B cell (primary cell): ENCODE results near the gene FTO.

Experiments used
- CTCF ChIP-seq: fragments of 200-600 bp; IDR thresholded peaks from one replicate; pipeline ENCODE4 v1.8.0; 2022; ENCODE audit warnings: antibody characterized with exemption, mild to moderate bottlenecking
- EZH2 ChIP-seq: IDR thresholded peaks from 2 replicates; pipeline ENCODE4 v1.6.1; 2012; ENCODE audit warnings: borderline replicate concordance, low read depth, mild to moderate bottlenecking, moderate library complexity, low read length; ENCODE audit not compliant: insufficient read depth, poor library complexity, severe bottlenecking

DNA sequence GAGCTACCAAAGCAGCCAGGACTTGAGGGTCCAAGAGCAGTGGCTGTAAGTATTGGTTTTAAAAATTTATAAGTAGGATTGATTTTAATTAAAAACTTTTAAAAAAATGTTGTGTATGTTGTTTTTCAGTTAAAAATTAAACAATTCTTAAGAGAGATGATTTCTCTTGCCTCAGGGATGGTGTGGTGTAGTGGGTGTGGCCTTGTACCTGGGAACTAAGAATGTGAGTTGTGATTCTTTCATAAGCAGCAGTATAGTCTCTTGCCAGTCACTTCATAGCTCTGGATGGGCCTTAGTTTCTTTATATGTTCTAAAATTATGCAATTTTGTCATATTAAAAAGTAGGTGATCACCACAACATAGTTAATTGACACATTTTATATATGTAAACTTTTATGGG, 99.5 kb downstream of the FTO start:
- TF ChIP-seq CTCF (no peak), EZH2 (no peak)
